Measurements from ENCODE around the gene ZCCHC13.

- TF ChIP-seq CTCF (IDR thresholded peaks at IDR 0.05 in 4 of 5, conservative IDR thresholded peaks at IDR 0.05 in 1 of 5): no peak
- TF ChIP-seq POLR2A (IDR thresholded peaks at IDR 0.05): no peak
Observed at GRCh38 chrX:74351760-74352159, 47.8 kb downstream of the ZCCHC13 start.
